ENCODE data around the gene ZNF829.

ZNF829 gene

DNA sequence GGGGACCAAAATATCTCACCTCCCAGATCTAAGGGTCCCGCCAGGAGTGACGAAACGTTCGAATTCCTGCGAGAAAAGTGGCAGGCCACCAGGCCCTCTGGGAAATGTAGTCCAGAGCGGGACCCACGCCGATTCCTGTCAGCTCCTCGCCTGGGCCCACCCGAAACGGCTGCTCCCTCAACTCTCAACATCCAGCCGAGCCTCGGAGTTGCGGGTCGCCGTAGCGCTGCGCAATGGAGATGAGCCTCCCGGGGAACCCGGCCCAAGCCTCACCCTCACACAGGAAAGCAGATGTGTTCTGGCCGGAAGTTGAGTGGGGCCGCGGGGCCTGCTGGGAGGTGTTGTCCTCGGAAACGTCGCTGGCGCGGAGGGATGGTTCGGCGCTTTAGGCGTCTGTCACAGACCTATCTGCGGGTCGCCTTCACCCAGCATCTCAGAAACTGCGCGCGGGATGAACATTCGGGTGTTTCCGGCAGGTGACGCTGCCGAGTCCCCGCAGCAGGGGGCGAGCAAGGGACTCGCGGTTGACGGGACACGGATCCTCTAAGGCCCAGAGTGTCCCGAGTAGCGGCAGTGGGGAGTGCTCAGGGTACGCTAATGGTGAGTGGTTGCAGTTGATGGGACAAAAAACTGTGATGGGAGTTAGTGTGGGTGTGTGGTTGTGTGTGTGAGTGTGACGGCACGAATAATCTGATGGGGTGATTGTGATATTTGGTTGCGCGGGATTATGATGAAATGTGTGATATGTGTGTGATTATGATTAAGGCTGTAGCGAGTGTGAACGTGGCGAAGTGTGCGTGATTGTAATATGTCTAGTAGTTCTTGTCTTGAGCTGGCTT, at the start of gene ZNF829, which contains the start of gene ZNF568:
TSS of gene ZNF829 (minus strand) at position 300 of the 839 bp plus-strand sequence. CDS start 1,124 bp downstream, outside the sequence.
TSS of gene ZNF568 (plus strand) at position 341 of the 839 bp plus-strand sequence. CDS start 6,439 bp downstream, outside the sequence.
- H3K4me1 Mint-ChIP-seq: peaks cover 29% of the 10 kb centered on the region
- H3K27ac Mint-ChIP-seq: peak within 1 kb of the TSS; percentile 94
- peak within 1 kb of the TSS; percentile 92 for H3K4me3 Mint-ChIP-seq
- ATAC-seq: peak; percentile 99
- H3K36me3 Mint-ChIP-seq: peaks cover 61% of the 10 kb centered on the region
- no peaks in the 10 kb centered on the region for H3K27me3 Mint-ChIP-seq
- peaks cover 11% of the 10 kb centered on the region for H3K9me3 Mint-ChIP-seq

DNA sequence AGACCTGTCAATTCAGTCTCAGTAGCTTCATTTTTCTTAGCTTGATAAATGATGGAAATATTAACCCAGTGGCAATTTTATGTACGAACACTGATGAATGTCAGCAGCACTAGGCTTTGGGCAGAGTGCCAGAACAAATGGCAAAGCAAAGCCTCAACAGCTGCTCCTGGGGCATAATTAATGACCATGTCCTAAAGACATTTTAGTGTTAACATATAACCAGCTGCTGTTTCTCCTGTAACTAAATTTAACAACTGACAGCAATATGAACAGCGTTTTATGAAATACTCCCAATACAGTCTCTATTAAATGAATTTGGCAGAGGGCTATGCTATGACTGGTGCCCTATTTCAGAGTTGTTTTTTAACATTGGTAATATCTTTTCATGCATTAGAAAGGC, 47.2 kb upstream of the ZNF829 start:
- Mint-ChIP-seq H3K27me3 (no peaks in the 10 kb centered on the region), H3K36me3 (peaks cover 35% of the 10 kb centered on the region), H3K9me3 (peaks cover 17% of the 10 kb centered on the region), H3K27ac (no peak overlapping the region), H3K4me1 (no peaks in the 10 kb centered on the region), H3K4me3 (no peak overlapping the region)
- no peak for ATAC-seq

GRCh38 chr19:36962346-36962745, 46.3 kb upstream of the ZNF829 start:
- H3K27ac Mint-ChIP-seq: no peak overlapping the region
- H3K9me3 Mint-ChIP-seq: peaks cover 23% of the 10 kb centered on the region
- H3K27me3 Mint-ChIP-seq: no peaks in the 10 kb centered on the region
- no peaks in the 10 kb centered on the region for H3K4me1 Mint-ChIP-seq
- H3K36me3 Mint-ChIP-seq: peaks cover 35% of the 10 kb centered on the region
- no peak overlapping the region for H3K4me3 Mint-ChIP-seq
- ATAC-seq: no peak

GRCh38 chr19:36950335-36951119, 34.4 kb upstream of the ZNF829 start:
- H3K9me3 Mint-ChIP-seq: peaks cover 17% of the 10 kb centered on the region
- H3K36me3 Mint-ChIP-seq: peaks cover 59% of the 10 kb centered on the region

DNA sequence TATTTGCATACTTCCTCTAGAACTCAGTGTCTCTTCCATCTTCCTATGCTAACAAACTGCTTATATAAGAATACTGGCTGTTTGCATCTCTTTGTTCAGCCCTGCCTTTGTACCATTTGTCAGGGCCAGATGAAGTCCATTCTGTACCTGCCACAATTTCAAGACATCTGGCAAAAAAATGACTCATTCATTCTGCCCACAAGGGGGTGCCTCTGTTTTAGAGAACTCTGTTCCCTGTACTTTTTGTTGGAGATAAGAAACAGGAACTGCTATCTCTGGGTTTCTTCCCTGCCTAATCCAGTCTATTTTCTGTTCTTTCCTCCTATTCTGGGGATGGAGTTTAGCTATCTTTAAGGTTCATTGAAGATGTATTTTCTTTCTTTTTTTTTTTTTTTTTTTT, 23.1 kb upstream of the ZNF829 start:
- Mint-ChIP-seq H3K9me3 (peaks cover 31% of the 10 kb centered on the region), H3K27ac (no peak overlapping the region), H3K4me1 (no peaks in the 10 kb centered on the region), H3K36me3 (peaks cover 94% of the 10 kb centered on the region), H3K27me3 (no peaks in the 10 kb centered on the region), H3K4me3 (no peak overlapping the region)
- no peak for ATAC-seq

More at GRCh38 chr19:36950335-36951119, 34.4 kb upstream of the ZNF829 start:
- H3K27me3 Mint-ChIP-seq: no peaks in the 10 kb centered on the region
- no peaks in the 10 kb centered on the region for H3K4me1 Mint-ChIP-seq
- no peak for ATAC-seq
- no peak overlapping the region for H3K27ac Mint-ChIP-seq
- H3K4me3 Mint-ChIP-seq: no peak overlapping the region

DNA sequence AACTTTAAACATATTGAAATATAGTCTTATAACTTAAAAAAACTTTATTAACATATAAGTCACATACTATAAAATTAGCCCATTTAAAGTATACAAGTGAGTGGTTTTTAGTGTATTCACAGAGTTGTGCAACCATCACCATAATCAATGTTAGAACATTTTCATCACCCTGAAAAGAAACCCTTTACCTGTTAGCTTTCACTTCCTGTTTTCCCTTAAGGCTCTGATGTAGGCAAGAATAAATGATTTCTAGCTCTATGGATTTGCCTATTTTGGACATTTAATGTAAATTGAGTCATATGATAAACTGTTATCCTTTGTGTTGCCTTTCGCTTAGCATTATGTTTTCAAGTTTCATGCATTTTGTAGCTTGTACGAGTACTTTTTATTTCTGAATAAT, 15.6 kb upstream of the ZNF829 start:
- no peak for ATAC-seq

GRCh38 chr19:36918090-36918489, 2.0 kb upstream of the ZNF829 start:
- Mint-ChIP-seq H3K27ac (no peak overlapping the region), H3K27me3 (no peaks in the 10 kb centered on the region), H3K36me3 (peaks cover 64% of the 10 kb centered on the region), H3K4me1 (peaks cover 29% of the 10 kb centered on the region), H3K4me3 (peak overlapping the region; percentile 26), H3K9me3 (peaks cover 13% of the 10 kb centered on the region)
- no peak for ATAC-seq

More for the DNA sequence above, 15.6 kb upstream of the ZNF829 start:
- no peak overlapping the region for H3K27ac Mint-ChIP-seq
- peaks cover 82% of the 10 kb centered on the region for H3K36me3 Mint-ChIP-seq
- H3K27me3 Mint-ChIP-seq: no peaks in the 10 kb centered on the region
- peaks cover 22% of the 10 kb centered on the region for H3K9me3 Mint-ChIP-seq
- H3K4me3 Mint-ChIP-seq: no peak overlapping the region
- no peaks in the 10 kb centered on the region for H3K4me1 Mint-ChIP-seq

DNA sequence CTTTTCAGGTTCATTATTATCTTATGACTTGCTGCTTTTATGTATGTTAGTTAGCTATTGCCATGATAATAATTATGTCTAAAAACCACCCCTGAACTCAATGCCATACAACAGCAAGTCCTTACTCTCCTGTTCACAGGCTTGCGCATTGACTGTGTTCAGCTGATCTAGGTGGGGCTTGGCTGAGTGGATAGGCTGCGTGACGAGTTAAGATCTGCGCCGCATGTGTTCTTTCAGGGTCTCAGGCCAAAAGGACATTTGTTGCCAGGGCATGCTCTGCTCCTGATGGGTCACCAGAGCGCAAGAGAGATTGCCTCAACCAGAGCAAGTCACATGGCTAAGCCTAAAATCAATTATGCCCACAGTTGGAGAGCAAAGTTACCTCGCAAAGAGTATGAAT, 900 bp upstream of the ZNF829 start:
- Mint-ChIP-seq H3K27ac (peak overlapping the region; percentile 94), H3K9me3 (peaks cover 12% of the 10 kb centered on the region), H3K4me3 (peak overlapping the region; percentile 92), H3K27me3 (no peaks in the 10 kb centered on the region), H3K4me1 (peaks cover 29% of the 10 kb centered on the region), H3K36me3 (peaks cover 61% of the 10 kb centered on the region)
- ATAC-seq: no peak

GRCh38 chr19:36898422-36898821, 17.7 kb downstream of the ZNF829 start:
- Mint-ChIP-seq H3K4me3 (no peak overlapping the region), H3K9me3 (peaks cover 40% of the 10 kb centered on the region), H3K4me1 (no peaks in the 10 kb centered on the region), H3K27ac (no peak overlapping the region), H3K27me3 (no peaks in the 10 kb centered on the region), H3K36me3 (peaks cover 97% of the 10 kb centered on the region)
- no peak for ATAC-seq

DNA sequence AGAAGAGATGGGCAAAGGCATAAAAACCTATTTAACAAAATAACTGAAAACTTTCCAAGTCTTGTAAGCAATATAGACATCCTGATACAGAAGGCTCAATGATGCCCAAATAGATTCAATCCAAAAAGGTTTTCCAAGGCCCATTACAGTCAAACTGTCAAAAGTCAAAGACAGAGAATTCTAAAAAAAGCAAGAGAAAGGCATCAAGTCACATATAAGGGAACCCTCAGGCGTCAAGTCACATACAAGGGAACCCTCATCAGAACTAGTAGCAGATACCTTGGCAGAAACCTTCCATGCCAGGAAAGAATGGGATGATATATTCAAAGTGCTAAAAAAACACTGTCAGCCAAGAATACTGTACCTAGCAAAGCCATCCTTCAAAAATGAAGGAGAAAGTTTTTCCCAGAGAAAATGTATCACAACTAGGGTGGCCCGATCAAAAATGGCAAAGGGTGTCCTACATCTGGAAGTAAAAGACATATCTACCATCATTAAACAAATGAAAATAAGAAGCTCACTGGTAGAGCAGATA, 21.2 kb downstream of the ZNF829 start:
- Mint-ChIP-seq H3K9me3 (peaks cover 43% of the 10 kb centered on the region), H3K36me3 (peaks cover 93% of the 10 kb centered on the region), H3K4me3 (no peak overlapping the region), H3K27ac (no peak overlapping the region), H3K27me3 (no peaks in the 10 kb centered on the region), H3K4me1 (no peaks in the 10 kb centered on the region)
- no peak for ATAC-seq

- Mint-ChIP-seq H3K9me3 (peaks cover 46% of the 10 kb centered on the region), H3K27me3 (no peaks in the 10 kb centered on the region), H3K4me1 (no peaks in the 10 kb centered on the region), H3K4me3 (no peak overlapping the region), H3K36me3 (peaks cover 84% of the 10 kb centered on the region), H3K27ac (no peak overlapping the region)
- no peak for ATAC-seq
Measured at GRCh38 chr19:36891768-36892357, 24.2 kb downstream of the ZNF829 start.

DNA sequence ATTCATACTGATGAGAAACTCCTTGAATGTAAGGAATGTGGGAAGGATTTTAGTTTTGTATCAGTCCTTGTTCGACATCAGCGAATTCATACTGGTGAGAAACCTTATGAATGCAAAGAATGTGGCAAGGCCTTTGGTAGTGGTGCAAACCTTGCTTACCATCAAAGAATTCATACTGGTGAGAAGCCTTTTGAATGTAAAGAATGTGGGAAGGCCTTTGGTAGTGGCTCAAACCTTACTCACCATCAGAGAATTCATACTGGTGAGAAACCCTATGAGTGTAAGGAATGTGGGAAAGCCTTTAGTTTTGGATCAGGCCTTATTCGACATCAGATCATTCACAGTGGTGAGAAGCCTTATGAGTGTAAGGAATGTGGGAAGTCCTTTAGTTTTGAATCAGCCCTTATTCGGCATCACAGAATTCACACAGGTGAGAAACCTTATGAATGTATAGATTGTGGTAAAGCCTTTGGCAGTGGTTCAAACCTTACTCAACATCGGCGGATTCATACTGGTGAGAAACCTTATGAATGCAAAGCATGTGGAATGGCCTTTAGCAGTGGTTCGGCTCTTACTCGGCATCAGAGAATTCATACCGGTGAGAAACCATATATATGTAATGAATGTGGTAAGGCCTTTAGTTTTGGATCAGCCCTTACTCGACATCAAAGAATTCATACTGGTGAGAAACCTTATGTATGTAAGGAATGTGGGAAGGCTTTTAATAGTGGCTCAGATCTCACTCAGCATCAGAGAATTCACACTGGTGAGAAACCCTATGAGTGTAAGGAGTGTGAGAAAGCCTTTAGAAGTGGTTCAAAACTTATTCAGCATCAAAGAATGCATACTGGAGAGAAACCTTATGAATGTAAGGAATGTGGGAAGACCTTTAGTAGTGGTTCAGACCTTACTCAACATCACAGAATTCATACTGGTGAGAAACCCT, 38.8 kb downstream of the ZNF829 start:
- Mint-ChIP-seq H3K36me3 (peaks cover 76% of the 10 kb centered on the region), H3K4me3 (no peak overlapping the region), H3K27ac (no peak overlapping the region), H3K27me3 (no peaks in the 10 kb centered on the region), H3K9me3 (peaks cover 29% of the 10 kb centered on the region), H3K4me1 (no peaks in the 10 kb centered on the region)
- no peak for ATAC-seq

DNA sequence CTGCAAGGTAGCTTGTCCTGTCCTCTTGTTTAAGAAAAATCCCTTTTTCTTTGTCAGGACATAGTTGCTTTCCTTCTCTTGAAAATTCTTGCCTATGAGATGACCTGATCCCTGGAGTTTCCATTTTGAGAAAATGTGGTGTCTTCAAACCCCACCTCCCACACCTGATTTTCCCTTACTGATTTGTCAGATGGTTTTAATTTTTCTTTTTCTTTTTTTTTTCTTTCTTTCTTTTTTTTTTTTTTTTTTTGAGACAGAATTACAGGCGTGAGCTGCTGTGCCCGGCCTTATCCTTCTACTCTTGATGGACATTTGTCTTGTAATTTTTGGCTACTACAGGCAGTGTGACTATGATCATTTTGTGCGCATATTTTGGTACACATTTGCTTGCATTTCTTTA, 64.2 kb downstream of the ZNF829 start:
- H3K27me3 Mint-ChIP-seq: no peaks in the 10 kb centered on the region
- H3K4me3 Mint-ChIP-seq: no peak overlapping the region
- H3K4me1 Mint-ChIP-seq: peaks cover 7% of the 10 kb centered on the region
- H3K9me3 Mint-ChIP-seq: peaks cover 6% of the 10 kb centered on the region
- H3K27ac Mint-ChIP-seq: no peak overlapping the region
- ATAC-seq: no peak
- H3K36me3 Mint-ChIP-seq: peaks cover 42% of the 10 kb centered on the region
